HG03064 (cell line): Measurements from ENCODE around the gene KRT86.

Experiments
- ATAC-seq: cut with Tn5 transposase; IDR thresholded peaks from one replicate; pipeline ENCODE4 v1.9.1; 2021; ENCODE audit warnings: low read depth; ENCODE audit not compliant: unreplicated experiment

The KRT86 gene

GRCh38 chr12:52350021-52350620 lies 75.7 kb downstream of the KRT86 start:
- no peak for ATAC-seq

GRCh38 chr12:52350786-52351185 lies 76.3 kb downstream of the KRT86 start:
- ATAC-seq = no peak

GRCh38 chr12:52351196-52352059 lies 77.0 kb downstream of the KRT86 start:
- ATAC-seq = no peak

GRCh38 chr12:52352951-52353350 lies 78.5 kb downstream of the KRT86 start:
- ATAC-seq = no peak

- no peak for ATAC-seq
Measured at GRCh38 chr12:52353766-52354165, 79.3 kb downstream of the KRT86 start.

- ATAC-seq = no peak
Measured at GRCh38 chr12:52354200-52354599, 79.8 kb downstream of the KRT86 start.

- no peak for ATAC-seq
Measured at GRCh38 chr12:52355176-52355575, 80.7 kb downstream of the KRT86 start.

GRCh38 chr12:52356031-52356761 lies 81.8 kb downstream of the KRT86 start:
- ATAC-seq = no peak

GRCh38 chr12:52356762-52357580 lies 82.5 kb downstream of the KRT86 start:
- no peak for ATAC-seq
